ENCODE results near the gene SPDYE3.
"Not testable (repeated sequence)": the region's sequence is repeated elsewhere in the genome, so short reads cannot be mapped to it uniquely, and the experiment has no call there.

GRCh38 chr7:100295269-100295668, 12.2 kb upstream of the SPDYE3 start:
- TF ChIP-seq, protein P1, sequence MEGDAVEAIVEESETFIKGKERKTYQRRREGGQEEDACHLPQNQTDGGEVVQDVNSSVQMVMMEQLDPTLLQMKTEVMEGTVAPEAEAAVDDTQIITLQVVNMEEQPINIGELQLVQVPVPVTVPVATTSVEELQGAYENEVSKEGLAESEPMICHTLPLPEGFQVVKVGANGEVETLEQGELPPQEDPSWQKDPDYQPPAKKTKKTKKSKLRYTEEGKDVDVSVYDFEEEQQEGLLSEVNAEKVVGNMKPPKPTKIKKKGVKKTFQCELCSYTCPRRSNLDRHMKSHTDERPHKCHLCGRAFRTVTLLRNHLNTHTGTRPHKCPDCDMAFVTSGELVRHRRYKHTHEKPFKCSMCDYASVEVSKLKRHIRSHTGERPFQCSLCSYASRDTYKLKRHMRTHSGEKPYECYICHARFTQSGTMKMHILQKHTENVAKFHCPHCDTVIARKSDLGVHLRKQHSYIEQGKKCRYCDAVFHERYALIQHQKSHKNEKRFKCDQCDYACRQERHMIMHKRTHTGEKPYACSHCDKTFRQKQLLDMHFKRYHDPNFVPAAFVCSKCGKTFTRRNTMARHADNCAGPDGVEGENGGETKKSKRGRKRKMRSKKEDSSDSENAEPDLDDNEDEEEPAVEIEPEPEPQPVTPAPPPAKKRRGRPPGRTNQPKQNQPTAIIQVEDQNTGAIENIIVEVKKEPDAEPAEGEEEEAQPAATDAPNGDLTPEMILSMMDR (IDR thresholded peaks at IDR 0.05; ENCODE audit: low read depth, low read length): not testable (repeated sequence)
- not testable (repeated sequence) for TF ChIP-seq EZH2phosphoT487 (IDR thresholded peaks at IDR 0.05; ENCODE audit: low read depth)

Data from OCI-LY3 (cell line).